Measurements from ENCODE around the gene CLEC10A. TPM values are rescaled to one million over a fixed set of nuclear protein-coding genes. Genes with fewer than 3 reads are reported as not detected.

The CLEC10A gene
- total and polyA plus RNA-seq, 10 of the 15 experiments (the other 5 are each of a cell fraction or from before 2014, with no cell fraction given), result not detected

DNA sequence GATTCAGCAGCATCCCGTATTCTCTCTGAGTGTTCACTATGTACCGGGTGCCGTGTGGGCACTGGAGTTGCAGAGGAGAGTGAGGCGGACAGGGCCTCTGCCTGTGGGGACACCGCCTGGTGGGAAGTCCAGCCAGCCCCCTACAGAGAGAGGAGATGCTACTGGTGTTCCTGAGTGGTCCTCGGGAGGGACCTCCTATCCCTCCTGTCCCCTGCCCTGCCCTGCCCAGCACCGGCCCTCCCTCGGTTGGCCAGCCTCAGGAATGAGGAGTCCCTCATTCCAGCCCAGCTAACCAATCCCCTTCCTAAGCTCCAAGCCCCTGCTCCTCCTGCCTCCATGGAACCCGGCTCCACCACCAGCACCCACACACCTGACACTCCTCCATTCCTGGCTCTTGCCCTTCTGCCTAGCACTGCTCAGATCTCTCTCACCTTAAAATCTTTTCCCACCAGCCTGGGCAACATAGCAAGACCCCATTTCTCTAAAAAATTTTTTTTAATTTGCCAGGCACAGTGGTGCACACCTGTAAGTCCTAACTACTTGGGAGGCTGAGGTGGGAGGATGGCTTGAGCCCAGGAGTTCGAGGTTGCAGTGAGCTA is 32.6 kb upstream of the CLEC10A start:
- Histone ChIP-seq H3K4me2 (ENCODE audit: control insufficient read depth, insufficient read depth) (no peak overlapping the region), H3K79me2 (ENCODE audit: control insufficient read depth, insufficient read depth, low read length) (no peaks in the 10 kb centered on the region), H4K20me1 (ENCODE audit: control insufficient read depth, insufficient read depth) (no peaks in the 10 kb centered on the region), H2AFZ (ENCODE audit: control insufficient read depth, low read depth, low read length) (no peak overlapping the region), H3K9me3 (replicated peaks; ENCODE audit: control insufficient read depth, insufficient read depth, low read length) (no peaks in the 10 kb centered on the region), H3K4me3 (no peak overlapping the region), H3K27me3 (replicated peaks in 1 of 2; ENCODE audit: control insufficient read depth in 2 of 2, insufficient read depth in 2 of 2, low read length in 1 of 2) (no peaks in the 10 kb centered on the region), H3K27ac (ENCODE audit: control insufficient read depth, insufficient read depth) (no peak overlapping the region), H3K9ac (ENCODE audit: control insufficient read depth, insufficient read depth, low read length) (no peak overlapping the region), H3K4me1 (ENCODE audit: control insufficient read depth, insufficient read depth, low read length) (peaks cover 7% of the 10 kb centered on the region), H3K36me3 (ENCODE audit: control insufficient read depth in 2 of 2, insufficient read depth in 2 of 2, low read length in 1 of 2) (no peaks in the 10 kb centered on the region)
- no peak for TF ChIP-seq MXI1 (IDR thresholded peaks at IDR 0.05; ENCODE audit: low read depth, low read length)
- no peak for TF ChIP-seq YBX1 (IDR thresholded peaks at IDR 0.05)
- TF ChIP-seq SMC3 (IDR thresholded peaks at IDR 0.05; ENCODE audit: borderline replicate concordance, low read length), result no peak
- no peak for TF ChIP-seq ZSCAN29 (IDR thresholded peaks at IDR 0.05)
- no peak for TF ChIP-seq ZNF622 (IDR thresholded peaks at IDR 0.05)
- no peak for TF ChIP-seq RBBP5 (conservative IDR thresholded peaks at IDR 0.05)
- no peak for TF ChIP-seq CHD1 (IDR thresholded peaks at IDR 0.05; ENCODE audit: low read depth, low read length)
- no peak for TF ChIP-seq BACH1 (IDR thresholded peaks at IDR 0.05; ENCODE audit: borderline replicate concordance)
- no peak for TF ChIP-seq NBN (IDR thresholded peaks at IDR 0.05)
- TF ChIP-seq SREBF2 (IDR thresholded peaks at IDR 0.05; ENCODE audit: low read length), result no peak
- TF ChIP-seq IKZF1 (conservative IDR thresholded peaks at IDR 0.05), result no peak
- TF ChIP-seq USF2 (IDR thresholded peaks at IDR 0.05; ENCODE audit: borderline replicate concordance, low read depth, low read length), result no peak
- TF ChIP-seq POU2F2 (IDR thresholded peaks at IDR 0.05; ENCODE audit: borderline replicate concordance, low read depth, low read length), result no peak
- TF ChIP-seq, protein P1, sequence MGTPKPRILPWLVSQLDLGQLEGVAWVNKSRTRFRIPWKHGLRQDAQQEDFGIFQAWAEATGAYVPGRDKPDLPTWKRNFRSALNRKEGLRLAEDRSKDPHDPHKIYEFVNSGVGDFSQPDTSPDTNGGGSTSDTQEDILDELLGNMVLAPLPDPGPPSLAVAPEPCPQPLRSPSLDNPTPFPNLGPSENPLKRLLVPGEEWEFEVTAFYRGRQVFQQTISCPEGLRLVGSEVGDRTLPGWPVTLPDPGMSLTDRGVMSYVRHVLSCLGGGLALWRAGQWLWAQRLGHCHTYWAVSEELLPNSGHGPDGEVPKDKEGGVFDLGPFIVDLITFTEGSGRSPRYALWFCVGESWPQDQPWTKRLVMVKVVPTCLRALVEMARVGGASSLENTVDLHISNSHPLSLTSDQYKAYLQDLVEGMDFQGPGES (IDR thresholded peaks at IDR 0.05), result no peak
- RAD21 ChIA-PET (ENCODE audit: unreplicated experiment), result no interaction called here
- no peak for ATAC-seq
- SMC1A ChIA-PET (ENCODE audit: uncharacterized antibody, unreplicated experiment), result interaction anchor here (0.7 kb wide), 2 partner anchors 20 to 55 kb away, joined by 3 to 4 read pairs; no protein-coding TSS in a partner anchor
- no TSS peak for BruUV-seq (replicated peaks)
- intact Hi-C loops (cut with micrococcal nuclease; ENCODE audit: unreplicated experiment) (no loop called here), in situ Hi-C loops (cut with MboI) (no loop called here)
- WGBS (ENCODE audit: insufficient coverage, insufficient replicate concordance, low lambda C conversion rate, missing lambda C conversion rate), result 83% methylated on average over 10 of the region's 10 CpGs
- CTCF ChIA-PET, result interaction anchor here (0.6 kb wide), 1 partner anchor 40 kb away, joined by 3 read pairs; no protein-coding TSS in a partner anchor
- no peak for DNase-seq (ENCODE audit: low read depth, low spot score)
- POLR2A ChIA-PET, result interaction anchor here (0.6 kb wide), 1 partner anchor 885 kb away, joined by 3 read pairs; no protein-coding TSS in a partner anchor
- FAIRE-seq, result no peak
